Pons (tissue), 1 donor: Measurements from ENCODE around the gene SCYGR5.
"Not testable (repeated sequence)": the region's sequence is repeated elsewhere in the genome, so short reads cannot be mapped to it uniquely, and the experiment has no call there.

Experiments
- DNase-seq: peaks from one replicate; pipeline ENCODE4 v3.0.0-alpha.2; 2016; ENCODE audit warnings: low spot score

Gene SCYGR5

GRCh38 chr2:227673620-227674019 is 7.0 kb downstream of the SCYGR5 start:
- DNase-seq: not testable (repeated sequence)

GRCh38 chr2:227674485-227674884 is 7.9 kb downstream of the SCYGR5 start:
- no peak for DNase-seq

GRCh38 chr2:227677928-227678327 is 11.3 kb downstream of the SCYGR5 start:
- DNase-seq: no peak

GRCh38 chr2:227684258-227684657 is 17.7 kb downstream of the SCYGR5 start:
- DNase-seq: no peak

- no peak for DNase-seq
These were observed 20.6 kb downstream of the SCYGR5 start for GRCh38 chr2:227687189-227687588.

GRCh38 chr2:227696990-227697679 is 30.5 kb downstream of the SCYGR5 start:
- peak; percentile 5 for DNase-seq

GRCh38 chr2:227701556-227701955 is 35.0 kb downstream of the SCYGR5 start:
- no peak for DNase-seq

GRCh38 chr2:227703280-227703732 is 36.7 kb downstream of the SCYGR5 start:
- no peak for DNase-seq

GRCh38 chr2:227703961-227704360 is 37.4 kb downstream of the SCYGR5 start:
- DNase-seq: no peak

- no peak for DNase-seq
These were observed 40.3 kb downstream of the SCYGR5 start for GRCh38 chr2:227706859-227707258.

- no peak for DNase-seq
These were observed 40.8 kb downstream of the SCYGR5 start for GRCh38 chr2:227707390-227707789.

GRCh38 chr2:227710986-227711385 is 44.4 kb downstream of the SCYGR5 start:
- DNase-seq: no peak

- no peak for DNase-seq
These were observed 46.7 kb downstream of the SCYGR5 start for GRCh38 chr2:227713291-227713690.

- DNase-seq: no peak
These were observed 49.9 kb downstream of the SCYGR5 start for GRCh38 chr2:227716501-227716900.
